Activated T-helper 1 cell treated with anti-CD3 and anti-CD28 coated beads, Interleukin-2, amount 50 U/mL, for 16 hours (primary cell): Measurements from ENCODE around the gene NDUFC1.
"Not testable (repeated sequence)": the region's sequence is repeated elsewhere in the genome, so short reads cannot be mapped to it uniquely, and the experiment has no call there.

ENCODE experiments used
- DNase-seq, 2 donors: peaks; one replicate each; pipeline ENCODE4 v3.0.0-alpha.2; 2020; ENCODE audit warnings: low read depth in 1 of 2, low spot score in 1 of 2

The NDUFC1 gene

GRCh38 chr4:139299536-139299935, 2.7 kb downstream of the NDUFC1 start:
- no peak for DNase-seq

DNA sequence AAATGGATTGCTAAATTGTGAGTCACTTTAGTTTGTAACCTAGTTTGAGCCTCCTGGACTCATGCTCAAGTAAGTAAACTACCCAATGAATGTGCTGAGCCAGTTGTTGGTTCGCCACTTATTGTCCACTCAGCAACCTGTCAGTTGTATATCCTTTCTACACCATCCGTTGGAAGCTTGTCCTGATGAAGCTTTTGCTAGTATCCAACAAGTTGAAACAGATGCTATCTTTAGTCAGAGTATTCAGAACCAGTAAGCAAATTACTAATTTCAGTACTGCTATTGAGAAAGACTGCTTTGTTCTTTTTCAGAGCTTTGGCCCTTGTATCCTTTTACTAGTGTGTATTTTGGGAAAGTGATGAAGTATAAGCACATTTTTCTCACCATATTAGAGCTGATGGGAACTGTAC, 5.3 kb downstream of the NDUFC1 start:
- no peak for DNase-seq

DNA sequence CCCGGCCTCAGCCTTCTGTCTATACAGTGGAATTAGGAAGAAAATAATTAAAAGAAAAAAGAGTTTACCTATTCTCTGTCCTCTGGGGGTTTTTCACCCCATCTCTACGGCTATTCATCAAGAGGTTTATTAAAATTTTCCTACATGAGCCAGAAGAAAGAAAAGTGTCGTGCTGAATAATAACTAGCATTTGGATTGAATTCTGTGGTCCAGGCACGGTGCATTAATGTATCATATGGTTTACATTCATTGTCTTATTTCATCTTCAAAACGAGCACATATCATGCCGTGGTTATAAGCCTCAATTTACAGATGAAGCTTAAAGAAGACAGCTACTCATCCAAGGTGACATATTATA, 6.4 kb downstream of the NDUFC1 start:
- no peak for DNase-seq

DNA sequence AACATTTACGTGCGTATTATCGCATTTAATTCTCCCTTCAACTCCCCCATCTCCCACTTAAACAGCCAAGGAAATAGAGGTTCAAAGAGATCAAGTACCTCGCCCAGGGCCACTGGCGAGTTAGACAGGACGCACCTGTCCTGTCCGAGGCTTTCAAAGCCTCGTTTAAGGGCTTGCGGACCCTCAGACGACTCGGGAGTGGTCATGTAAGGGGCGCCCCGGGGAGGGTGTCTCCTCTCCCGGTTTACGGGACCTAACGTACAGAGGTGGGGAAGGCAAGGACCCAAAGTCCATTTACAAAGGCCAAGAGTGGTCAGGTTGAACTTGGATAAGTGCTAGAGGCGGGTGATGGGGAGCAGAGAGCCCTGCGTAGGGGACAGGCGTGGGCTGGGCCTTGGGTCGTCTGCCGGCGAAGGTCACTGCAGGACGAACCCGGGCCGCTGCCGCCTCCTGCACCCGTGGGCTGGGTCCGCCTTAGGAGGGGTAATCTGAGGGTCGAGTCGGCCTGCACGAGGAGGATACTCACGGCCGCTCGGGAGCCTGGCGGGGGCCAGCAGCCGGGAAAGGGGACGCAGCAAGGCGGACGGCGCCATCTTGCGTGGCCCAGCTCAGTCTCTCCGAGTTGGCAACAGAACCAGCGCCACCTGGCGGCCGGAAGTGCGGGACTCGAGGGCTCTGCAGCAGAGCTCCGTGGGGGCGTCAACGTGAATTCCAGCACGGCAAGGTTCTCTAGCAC, 6.9 kb downstream of the NDUFC1 start:
- peak; percentile 96 to 98 for DNase-seq

- no peak for DNase-seq
These were observed 16.0 kb downstream of the NDUFC1 start for GRCh38 chr4:139286186-139286698.

- DNase-seq, result no peak
These were observed 19.6 kb downstream of the NDUFC1 start for GRCh38 chr4:139282721-139283075.

DNA sequence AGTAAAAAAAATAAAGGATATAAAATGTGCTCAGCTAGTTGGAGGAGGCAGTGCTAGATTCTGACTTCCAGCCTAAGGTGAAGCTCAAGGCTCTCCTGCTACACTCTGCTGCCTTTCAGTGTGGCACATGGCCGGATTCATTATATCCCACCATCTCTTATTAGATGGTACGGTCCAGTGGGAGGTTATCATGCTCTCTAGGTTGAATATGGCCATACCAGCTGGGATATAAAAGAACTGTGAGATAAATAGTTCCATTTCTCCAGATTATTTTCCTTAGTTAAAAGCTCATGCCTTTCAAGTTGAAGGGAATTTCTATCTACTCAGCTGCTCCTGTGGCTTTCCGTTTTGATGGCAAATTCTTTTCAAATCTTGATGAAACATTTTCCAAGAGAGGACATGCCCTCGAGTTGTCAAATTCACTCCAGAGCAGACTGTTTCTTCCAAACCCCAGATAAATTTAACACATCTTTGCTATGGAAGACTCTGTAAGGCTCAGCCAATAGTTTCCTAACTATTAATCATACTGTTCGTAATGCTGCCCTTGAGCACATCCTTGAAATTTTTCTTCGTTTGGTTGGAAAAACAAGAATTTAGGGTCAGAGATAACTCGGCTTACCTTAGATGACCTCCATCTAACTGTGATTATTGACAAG, 20.1 kb downstream of the NDUFC1 start:
- DNase-seq, result no peak

DNA sequence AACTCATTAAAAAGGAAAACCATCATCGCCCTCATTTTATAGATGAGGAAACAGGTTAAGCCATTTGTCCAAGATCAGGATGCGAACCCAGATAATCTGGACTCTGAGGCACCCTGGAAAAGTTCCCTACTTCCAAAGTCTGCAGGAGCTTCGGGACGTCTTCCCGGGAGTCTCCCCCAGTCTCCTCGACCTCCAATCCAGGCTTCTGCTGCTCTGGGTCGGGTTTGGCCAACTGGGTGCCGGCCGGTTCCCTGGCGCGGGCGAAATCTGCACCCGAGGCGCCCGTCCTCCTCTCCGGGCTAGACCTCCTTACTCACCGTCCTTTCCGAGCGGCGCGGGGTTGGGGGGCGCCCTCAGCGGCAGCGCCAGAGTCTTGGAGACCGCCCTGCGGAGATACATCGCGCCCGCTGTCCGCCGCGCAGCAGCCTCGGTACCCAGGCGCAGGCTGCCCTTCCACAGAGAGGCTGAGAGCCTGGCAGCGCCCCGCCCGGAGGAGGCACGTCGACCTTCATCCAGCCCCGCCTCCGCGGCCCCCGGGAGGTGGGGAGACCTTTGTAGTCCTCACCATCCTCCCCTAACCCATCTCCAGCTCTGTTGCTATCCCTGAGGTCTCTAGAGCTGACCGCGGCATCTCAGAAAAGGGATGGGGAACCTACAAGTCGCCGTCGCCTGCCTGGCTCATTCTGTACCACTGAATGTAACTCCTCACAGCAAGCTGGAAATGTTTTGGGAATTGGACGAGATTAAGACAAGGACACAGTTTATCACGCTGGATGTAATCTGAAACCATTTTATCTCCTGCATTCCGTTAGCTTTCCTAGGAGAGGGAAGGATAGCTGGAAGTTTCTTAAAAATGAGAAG, 22.3 kb downstream of the NDUFC1 start, which contains the start of gene MGARP:
Gene MGARP (minus strand): TSS at position 466 of the 861 bp plus-strand sequence. CDS start 67 bp downstream, at position 399.
- no peak for DNase-seq

- DNase-seq, result no peak
These were observed 23.1 kb downstream of the NDUFC1 start for GRCh38 chr4:139278912-139279759.

GRCh38 chr4:139278485-139278884, 23.8 kb downstream of the NDUFC1 start:
- no peak for DNase-seq

DNA sequence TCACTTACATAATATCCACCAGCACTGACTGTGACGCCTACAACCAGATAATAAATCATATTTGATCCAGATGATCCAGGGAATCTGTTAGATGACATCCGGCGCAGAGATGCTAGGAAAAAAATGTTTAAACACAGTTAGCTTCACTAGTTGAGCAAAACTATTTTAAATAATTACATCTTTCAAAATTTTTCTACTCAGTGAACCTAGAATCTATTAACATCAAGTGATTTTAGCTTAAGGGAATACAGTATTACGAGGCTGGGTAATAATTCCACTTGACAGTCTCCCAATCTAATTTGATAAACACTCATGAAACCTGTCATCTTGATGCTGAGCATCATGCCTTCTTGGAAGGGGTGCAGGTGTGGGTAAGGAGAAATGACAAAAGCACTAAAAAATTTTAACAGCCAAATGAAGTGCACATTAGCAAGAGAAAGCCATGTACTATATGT, 27.0 kb downstream of the NDUFC1 start:
- no peak for DNase-seq

- DNase-seq, result no peak
These were observed 27.5 kb downstream of the NDUFC1 start for GRCh38 chr4:139274790-139275189.

DNA sequence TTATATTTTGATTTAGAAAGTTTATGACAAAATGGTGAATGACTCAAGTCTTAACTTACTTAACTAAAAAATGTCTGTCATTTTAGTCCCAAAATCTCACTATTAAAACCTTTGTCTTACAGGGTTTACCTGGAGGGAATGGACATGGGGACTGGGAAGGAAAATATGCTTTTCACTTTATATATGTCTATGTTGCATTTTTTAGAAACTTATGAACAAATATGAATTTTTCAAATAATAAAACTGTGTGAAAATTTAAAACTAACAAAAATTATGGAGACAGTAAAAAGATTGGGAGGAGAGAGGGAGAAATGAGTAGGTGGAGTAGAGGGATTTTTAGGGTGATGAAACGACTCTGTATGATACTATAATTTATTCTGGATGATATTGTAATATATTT, 28.4 kb downstream of the NDUFC1 start:
- no peak for DNase-seq

DNA sequence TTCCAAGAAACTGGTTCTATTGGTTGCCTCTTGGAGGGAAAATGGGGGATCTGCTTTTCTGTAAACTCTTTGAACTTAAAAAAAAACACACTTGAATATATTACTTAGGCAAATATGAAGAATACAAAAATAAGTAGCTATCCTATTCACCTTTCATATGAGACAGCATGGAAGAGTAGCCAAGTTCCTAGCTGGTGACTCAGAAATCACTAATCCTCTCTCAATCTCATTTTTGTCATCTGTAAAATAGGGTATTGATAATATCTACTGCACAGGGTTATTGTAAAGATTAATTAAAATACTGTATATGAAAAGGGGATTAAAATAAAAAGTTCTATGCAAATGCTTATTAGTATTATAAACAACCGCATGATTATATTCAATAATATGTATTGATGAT, 35.0 kb downstream of the NDUFC1 start:
- DNase-seq, result no peak

- DNase-seq, result peak; percentile 26 to 55
These were observed 35.6 kb downstream of the NDUFC1 start for GRCh38 chr4:139266583-139267257.

DNA sequence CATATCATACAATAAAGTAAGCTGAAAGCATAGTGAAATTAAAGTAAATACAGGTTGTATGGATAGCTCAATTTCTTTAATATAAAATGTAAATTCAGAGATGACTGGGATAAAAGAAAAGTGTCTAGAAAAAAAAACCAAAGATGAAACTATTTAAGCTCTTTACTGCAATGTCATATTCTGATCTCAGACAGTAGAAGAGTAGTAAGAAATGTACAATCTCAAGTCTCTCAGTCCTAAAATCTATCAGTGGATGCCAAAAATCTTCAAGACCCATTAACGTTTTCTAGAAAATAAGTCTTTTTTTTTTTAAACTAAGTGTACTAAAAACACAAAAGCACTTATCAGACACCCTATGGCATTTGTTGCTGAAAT, 36.1 kb downstream of the NDUFC1 start:
- DNase-seq, result no peak

DNA sequence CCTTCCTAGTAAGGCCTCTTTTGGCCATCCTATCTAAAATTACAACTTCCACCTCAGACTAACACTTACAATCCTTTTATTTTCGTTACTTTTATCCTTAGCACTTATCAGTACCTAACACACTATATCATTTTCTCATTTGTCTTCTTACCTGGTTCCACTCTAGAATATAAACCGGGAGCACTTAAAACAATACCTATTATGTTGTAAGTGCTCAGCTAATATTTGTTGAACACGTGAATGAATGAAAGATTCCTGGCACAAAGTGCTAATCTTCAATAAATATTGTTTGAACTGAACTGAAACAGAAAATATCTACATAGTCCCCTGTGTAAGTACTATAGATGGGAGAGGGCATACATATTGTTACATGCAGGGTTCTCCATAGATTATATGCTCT, 36.6 kb downstream of the NDUFC1 start:
- DNase-seq, result no peak

DNA sequence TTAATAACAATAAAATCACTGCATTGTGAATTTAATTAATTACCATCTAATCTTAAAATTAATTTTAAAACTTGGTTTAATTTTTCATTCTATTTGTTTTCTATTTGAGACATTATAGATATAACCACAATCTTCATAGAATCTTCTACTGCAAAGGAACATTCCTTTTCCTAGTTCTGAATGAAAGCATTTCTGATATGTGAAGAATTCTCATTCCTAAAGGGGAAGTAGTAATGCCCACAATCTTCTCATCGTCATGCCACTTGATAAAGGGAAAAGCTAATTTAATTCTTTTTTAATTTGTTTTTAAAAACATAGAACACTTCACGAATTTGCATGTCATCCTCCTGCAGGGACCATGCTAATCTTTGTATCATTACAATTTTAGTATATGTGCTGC, 45.9 kb downstream of the NDUFC1 start:
- no peak for DNase-seq

DNA sequence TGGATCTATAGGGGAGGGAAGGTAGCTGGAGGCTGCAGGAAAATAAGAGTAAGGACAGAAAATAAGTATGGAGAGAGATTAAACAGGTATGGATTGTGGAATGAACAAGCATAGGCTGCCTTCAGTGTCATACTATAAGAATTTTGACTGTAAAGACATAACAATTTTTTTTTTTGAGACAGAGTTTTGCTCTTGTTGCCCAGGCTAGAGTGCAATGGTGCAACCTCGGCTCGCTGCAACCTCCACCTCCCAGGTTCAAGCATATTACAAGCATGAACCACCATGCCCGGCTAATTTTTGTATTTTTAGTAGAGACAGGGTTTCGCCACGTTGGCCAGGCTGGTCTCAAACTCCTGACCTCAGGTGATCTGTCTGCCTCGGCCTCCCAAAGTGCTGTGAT, 46.7 kb downstream of the NDUFC1 start:
- DNase-seq, result not testable (repeated sequence)

GRCh38 chr4:139253713-139254112, 48.6 kb downstream of the NDUFC1 start:
- DNase-seq, result no peak
